IPS-18c (cell line): ENCODE data around the gene PIGL.
"Not testable (repeated sequence)": the region's sequence is repeated elsewhere in the genome, so short reads cannot be mapped to it uniquely, and the experiment has no call there.

ENCODE experiments used
- H3K4me3 ChIP-seq: 2 replicates; pipeline ENCODE4 v1.7.0; 2013; ENCODE audit warnings: low read depth, mild to moderate bottlenecking, low read length, moderate library complexity; ENCODE audit not compliant: insufficient read depth
- H3K9me3 ChIP-seq: one replicate; pipeline ENCODE4 v1.6.1; 2013; ENCODE audit warnings: mild to moderate bottlenecking, low read length, moderate library complexity; ENCODE audit not compliant: control insufficient read depth, insufficient read depth

Gene PIGL

GRCh38 chr17:16288860-16289571 is 72.0 kb downstream of the PIGL start:
- Histone ChIP-seq H3K9me3 (no peaks in the 10 kb centered on the region), H3K4me3 (no peak overlapping the region)

GRCh38 chr17:16293931-16294330 is 76.9 kb downstream of the PIGL start:
- Histone ChIP-seq H3K4me3 (no peak overlapping the region), H3K9me3 (no peaks in the 10 kb centered on the region)

- H3K9me3 ChIP-seq = no peaks in the 10 kb centered on the region
- no peak overlapping the region for H3K4me3 ChIP-seq
Observed at GRCh38 chr17:16294560-16294959, 77.5 kb downstream of the PIGL start.

- not testable (repeated sequence) for H3K4me3 ChIP-seq, H3K9me3 ChIP-seq
Observed at GRCh38 chr17:16296072-16296471, 79.1 kb downstream of the PIGL start.

GRCh38 chr17:16297367-16298139 is 80.5 kb downstream of the PIGL start:
- Histone ChIP-seq H3K9me3 (peaks cover 3% of the 10 kb centered on the region), H3K4me3 (no peak overlapping the region)

GRCh38 chr17:16298140-16298662 is 81.2 kb downstream of the PIGL start:
- Histone ChIP-seq H3K9me3 (peaks cover 3% of the 10 kb centered on the region), H3K4me3 (no peak overlapping the region)

- Histone ChIP-seq H3K4me3 (no peak overlapping the region), H3K9me3 (peaks cover 3% of the 10 kb centered on the region)
Observed at GRCh38 chr17:16300554-16300953, 83.5 kb downstream of the PIGL start.

- H3K4me3 ChIP-seq = no peak overlapping the region; the same call in 1 of the 2 replicates
- H3K9me3 ChIP-seq = peaks cover 3% of the 10 kb centered on the region
Observed at GRCh38 chr17:16301963-16302855, 85.2 kb downstream of the PIGL start.

GRCh38 chr17:16302856-16303255 is 85.8 kb downstream of the PIGL start:
- Histone ChIP-seq H3K9me3 (peaks cover 3% of the 10 kb centered on the region), H3K4me3 (no peak overlapping the region)

- H3K4me3 ChIP-seq = no peak overlapping the region
- peaks cover 3% of the 10 kb centered on the region for H3K9me3 ChIP-seq
Observed at GRCh38 chr17:16304830-16305229, 87.8 kb downstream of the PIGL start.

GRCh38 chr17:16306211-16306610 is 89.2 kb downstream of the PIGL start:
- H3K4me3 ChIP-seq = no peak overlapping the region
- H3K9me3 ChIP-seq = peaks cover 3% of the 10 kb centered on the region

- not testable (repeated sequence) for H3K4me3 ChIP-seq
Observed at GRCh38 chr17:16312061-16312460, 95.1 kb downstream of the PIGL start.

GRCh38 chr17:16313139-16314090 is 96.4 kb downstream of the PIGL start:
- Histone ChIP-seq H3K9me3 (peaks cover 2% of the 10 kb centered on the region), H3K4me3 (no peak overlapping the region)

More at GRCh38 chr17:16312061-16312460, 95.1 kb downstream of the PIGL start:
- not testable (repeated sequence) for H3K9me3 ChIP-seq

- Histone ChIP-seq H3K4me3 (no peak overlapping the region), H3K9me3 (peaks cover 2% of the 10 kb centered on the region)
Observed at GRCh38 chr17:16314189-16314588, 97.2 kb downstream of the PIGL start.

- H3K9me3 ChIP-seq = peaks cover 2% of the 10 kb centered on the region
- no peak overlapping the region for H3K4me3 ChIP-seq
Observed at GRCh38 chr17:16314859-16315258, 97.8 kb downstream of the PIGL start.

GRCh38 chr17:16319969-16320368 is 103.0 kb downstream of the PIGL start:
- Histone ChIP-seq H3K4me3 (no peak overlapping the region), H3K9me3 (no peaks in the 10 kb centered on the region)
